ENCODE results near the gene PRDM11.

Gene PRDM11

DNA sequence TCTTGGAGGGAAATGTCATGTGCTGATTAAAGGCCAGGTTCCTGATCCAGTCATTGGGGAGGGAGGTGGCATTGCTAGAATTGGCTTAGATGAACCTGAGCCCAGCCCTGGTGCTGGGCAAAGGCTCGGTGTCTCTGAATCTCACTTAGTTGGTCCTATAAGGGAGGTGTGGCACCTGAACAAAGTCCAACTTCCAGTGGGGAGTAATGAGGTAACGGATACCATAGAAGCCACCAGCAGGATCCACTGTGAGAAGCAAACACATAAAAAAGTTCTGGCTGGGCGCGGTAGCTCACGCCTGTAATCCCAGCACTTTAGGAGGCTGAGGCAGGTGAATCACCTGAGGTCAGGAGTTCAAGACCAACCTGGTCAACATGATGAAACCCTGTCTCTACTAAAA lies 26.6 kb downstream of the PRDM11 start:
- DNase-seq: no peak
- Histone ChIP-seq H3K36me3 (no peaks in the 10 kb centered on the region), H3K27me3 (no peaks in the 10 kb centered on the region), H3K9me3 (no peaks in the 10 kb centered on the region), H3K4me3 (ENCODE audit: low read depth, low read length) (no peak overlapping the region), H3K4me1 (no peaks in the 10 kb centered on the region)
- TF ChIP-seq CTCF (IDR thresholded peaks at IDR 0.05; ENCODE audit: low read depth, low read length): no peak

DNA sequence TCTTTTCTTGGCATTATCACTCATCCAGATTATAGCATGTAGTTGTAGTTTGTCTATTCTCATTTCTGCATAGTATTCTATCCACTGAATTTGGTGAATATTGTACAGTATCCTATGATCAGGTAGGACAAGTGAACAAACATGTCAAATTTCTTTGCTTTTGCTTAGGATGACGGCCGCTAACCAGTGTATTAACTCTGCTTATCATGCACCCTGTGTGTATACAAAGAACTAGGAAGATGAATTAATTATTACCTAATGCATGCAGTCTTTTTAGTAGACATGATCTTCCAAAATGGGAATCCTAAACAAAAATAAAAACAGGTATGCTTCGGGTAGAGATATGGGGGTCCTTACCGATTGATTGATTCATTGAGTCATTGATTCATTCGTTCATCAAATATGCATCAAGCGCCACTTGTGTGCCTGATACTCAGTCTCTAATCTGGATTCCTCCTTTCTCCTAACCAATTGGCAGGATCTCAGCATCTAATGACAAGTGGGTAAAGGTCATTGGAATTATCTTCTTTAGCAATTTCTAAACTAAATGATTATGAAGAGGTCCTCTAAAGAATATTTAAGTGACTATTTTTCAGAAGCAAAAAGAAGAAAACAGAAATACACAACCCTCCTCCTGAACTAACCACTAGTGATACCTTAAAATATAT lies 27.9 kb downstream of the PRDM11 start:
- no peaks in the 10 kb centered on the region for H3K9me3 ChIP-seq
- TF ChIP-seq CTCF (IDR thresholded peaks at IDR 0.05; ENCODE audit: low read depth, low read length): no peak
- no peak overlapping the region for H3K4me3 ChIP-seq (ENCODE audit: low read depth, low read length)
- no peaks in the 10 kb centered on the region for H3K27me3 ChIP-seq
- DNase-seq: no peak
- no peaks in the 10 kb centered on the region for H3K36me3 ChIP-seq
- no peaks in the 10 kb centered on the region for H3K4me1 ChIP-seq

GRCh38 chr11:45174963-45175362 lies 28.5 kb downstream of the PRDM11 start:
- no peak for TF ChIP-seq CTCF (IDR thresholded peaks at IDR 0.05; ENCODE audit: low read depth, low read length)
- Histone ChIP-seq H3K4me3 (ENCODE audit: low read depth, low read length) (no peak overlapping the region), H3K9me3 (no peaks in the 10 kb centered on the region), H3K27me3 (no peaks in the 10 kb centered on the region), H3K36me3 (no peaks in the 10 kb centered on the region), H3K4me1 (no peaks in the 10 kb centered on the region)
- DNase-seq: no peak

GRCh38 chr11:45176996-45177395 lies 30.6 kb downstream of the PRDM11 start:
- Histone ChIP-seq H3K4me3 (ENCODE audit: low read depth, low read length) (no peak overlapping the region), H3K36me3 (no peaks in the 10 kb centered on the region), H3K4me1 (no peaks in the 10 kb centered on the region; the same call in 1 of the 2 replicates), H3K27me3 (no peaks in the 10 kb centered on the region), H3K9me3 (no peaks in the 10 kb centered on the region)
- TF ChIP-seq CTCF (IDR thresholded peaks at IDR 0.05; ENCODE audit: low read depth, low read length): no peak
- DNase-seq: peak; percentile 48

DNA sequence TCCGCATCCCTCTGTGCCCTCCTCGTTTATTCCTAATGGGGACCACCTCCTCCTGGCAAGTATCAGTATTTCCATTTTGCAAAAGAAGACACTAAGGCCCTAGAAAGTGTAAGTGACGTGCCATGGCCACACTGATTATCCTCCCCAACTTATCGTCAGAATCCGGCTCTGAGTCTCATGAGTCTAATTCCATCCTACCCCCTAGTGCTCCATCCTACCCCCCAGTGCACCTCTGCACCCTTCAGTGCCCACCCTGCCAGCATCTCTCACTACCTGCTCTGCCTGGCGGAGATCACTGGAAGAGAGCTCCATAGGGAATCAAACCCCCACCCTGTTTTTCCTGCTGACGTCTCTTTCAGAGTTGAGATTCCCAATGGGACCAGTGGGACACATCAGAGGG lies 31.8 kb downstream of the PRDM11 start:
- no peak for TF ChIP-seq CTCF (IDR thresholded peaks at IDR 0.05; ENCODE audit: low read depth, low read length)
- DNase-seq: no peak
- H3K36me3 ChIP-seq: no peaks in the 10 kb centered on the region

DNA sequence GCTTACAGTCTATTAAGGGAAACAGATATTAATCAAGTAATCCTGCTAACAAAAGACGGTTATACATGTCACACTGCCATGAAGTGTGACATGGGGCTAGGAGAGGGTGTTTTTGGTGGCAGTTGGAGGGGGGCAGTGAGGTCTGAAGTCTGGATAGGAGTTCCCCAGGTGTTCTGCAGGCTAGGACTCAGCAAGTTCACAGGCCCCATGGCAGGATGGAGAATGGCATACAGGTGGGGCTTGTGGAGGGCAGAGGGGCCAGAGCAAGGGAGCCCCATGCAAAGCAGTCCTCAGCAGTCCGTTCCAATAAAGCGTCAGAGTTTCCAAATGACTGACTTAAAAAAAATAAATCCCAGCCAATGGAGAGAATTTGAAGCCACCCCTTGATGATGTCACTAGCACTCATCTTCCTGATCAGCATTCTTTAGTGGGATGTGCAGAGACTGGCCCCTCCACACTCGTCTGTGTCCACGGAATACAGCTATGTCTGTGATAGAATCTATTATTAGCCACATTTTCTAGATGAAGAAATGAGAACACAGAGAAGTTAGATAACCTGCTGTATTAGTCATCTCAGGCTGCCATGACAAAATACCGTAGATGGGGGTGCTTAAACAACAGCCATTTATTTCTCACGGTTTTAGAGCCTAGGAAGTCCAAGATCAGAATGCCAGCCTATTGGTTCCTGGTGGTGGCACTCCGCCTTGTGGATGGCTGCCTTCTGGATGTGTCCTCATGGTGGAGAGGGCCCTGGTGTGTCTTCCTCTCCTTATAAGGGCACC lies 32.6 kb downstream of the PRDM11 start:
- H3K36me3 ChIP-seq: no peaks in the 10 kb centered on the region
- H3K27me3 ChIP-seq: no peaks in the 10 kb centered on the region
- H3K4me1 ChIP-seq: no peaks in the 10 kb centered on the region; the same call in 1 of the 2 replicates
- no peak for TF ChIP-seq CTCF (IDR thresholded peaks at IDR 0.05; ENCODE audit: low read depth, low read length)
- no peak for DNase-seq
- no peaks in the 10 kb centered on the region for H3K9me3 ChIP-seq
- no peak overlapping the region for H3K4me3 ChIP-seq (ENCODE audit: low read depth, low read length)

More for the DNA sequence above, 31.8 kb downstream of the PRDM11 start:
- H3K9me3 ChIP-seq: no peaks in the 10 kb centered on the region
- H3K27me3 ChIP-seq: no peaks in the 10 kb centered on the region
- H3K4me1 ChIP-seq: no peaks in the 10 kb centered on the region; the same call in 1 of the 2 replicates
- no peak overlapping the region for H3K4me3 ChIP-seq (ENCODE audit: low read depth, low read length)

Data from BE2C (cell line).